COLO668 (cell line): ENCODE results near the gene SVEP1.
A peak's percentile ranks its signal among the peaks of the same experiment; 100 is the strongest.
"Not testable (repeated sequence)": the region's sequence is repeated elsewhere in the genome, so short reads cannot be mapped to it uniquely, and the experiment has no call there.

ENCODE experiments used
- DNase-seq: peaks from one replicate; lab custom pipeline; 2025; ENCODE audit not compliant: unreplicated experiment; lab: John Stamatoyannopoulos, UW

SVEP1 gene

GRCh38 chr9:110579862-110580219, 300 bp upstream of the SVEP1 start:
- DNase-seq = no peak

- DNase-seq = no peak
Observed at GRCh38 chr9:110578575-110579033, 937 bp downstream of the SVEP1 start.

- DNase-seq = no peak
Observed at GRCh38 chr9:110575945-110576344, 3.6 kb downstream of the SVEP1 start.

DNA sequence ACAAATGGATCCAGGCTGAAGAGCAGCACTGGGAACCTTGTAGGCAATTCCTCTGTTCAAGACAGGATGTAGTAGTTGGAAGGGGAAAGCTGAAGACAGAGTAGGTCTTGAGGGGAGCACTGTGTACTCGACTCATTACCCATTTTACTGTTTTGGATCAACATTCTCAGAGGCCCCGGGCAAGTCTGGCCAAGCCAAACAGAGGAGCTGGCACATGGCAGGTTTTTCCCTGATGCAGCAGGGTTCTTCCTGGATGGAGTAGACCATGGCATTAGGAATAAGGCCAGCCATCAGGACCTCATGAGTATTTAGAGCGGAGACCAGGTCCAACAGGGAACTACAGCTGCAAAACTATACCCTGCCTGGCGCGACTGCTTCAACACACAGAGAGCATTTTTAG, 4.4 kb downstream of the SVEP1 start:
- DNase-seq = no peak

- DNase-seq = no peak
Observed at GRCh38 chr9:110573305-110573704, 6.2 kb downstream of the SVEP1 start.

- DNase-seq = no peak
Observed at GRCh38 chr9:110571801-110572483, 7.6 kb downstream of the SVEP1 start.

- no peak for DNase-seq
Observed at GRCh38 chr9:110566156-110566555, 13.4 kb downstream of the SVEP1 start.

DNA sequence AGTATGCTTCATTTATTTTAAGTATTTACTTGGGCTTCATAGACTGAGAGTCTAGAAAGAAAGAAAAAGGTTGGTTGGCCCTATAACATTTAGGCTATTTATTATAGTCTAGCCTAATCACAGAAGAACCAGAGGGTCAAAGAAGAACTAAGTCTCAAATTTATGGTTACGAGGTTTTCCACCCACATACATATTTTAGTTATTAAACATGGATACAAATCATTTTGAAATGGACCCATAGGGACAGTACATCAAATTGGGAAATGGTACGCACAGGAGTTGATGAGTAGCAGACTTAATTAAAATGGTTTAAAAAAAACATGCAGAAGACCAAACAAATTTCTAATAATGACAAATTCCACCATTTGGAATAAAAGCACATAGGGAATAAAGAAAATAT, 17.7 kb downstream of the SVEP1 start:
- no peak for DNase-seq

DNA sequence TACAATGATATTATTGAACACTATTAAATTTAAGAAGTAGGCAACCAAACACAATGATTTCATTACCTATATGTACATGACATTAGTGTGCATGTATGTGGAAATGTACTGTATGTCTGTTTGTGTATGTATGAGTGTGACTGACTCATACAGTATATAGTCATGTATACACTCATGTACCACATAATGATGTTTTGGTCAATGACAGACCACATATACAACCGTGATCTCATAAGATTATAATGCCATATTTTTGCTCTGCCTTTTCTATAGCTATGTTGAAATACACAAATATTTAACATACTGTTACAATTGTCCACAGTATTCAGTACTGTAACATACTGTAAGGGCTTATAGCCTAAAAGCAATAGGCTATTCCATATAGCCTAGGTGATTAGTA, 19.7 kb downstream of the SVEP1 start:
- no peak for DNase-seq

- no peak for DNase-seq
Observed at GRCh38 chr9:110555551-110556331, 23.8 kb downstream of the SVEP1 start.

GRCh38 chr9:110546411-110546871, 33.1 kb downstream of the SVEP1 start:
- DNase-seq = no peak

GRCh38 chr9:110545705-110546104, 33.8 kb downstream of the SVEP1 start:
- peak; percentile 41 for DNase-seq

- no peak for DNase-seq
Observed at GRCh38 chr9:110543631-110544051, 35.9 kb downstream of the SVEP1 start.

DNA sequence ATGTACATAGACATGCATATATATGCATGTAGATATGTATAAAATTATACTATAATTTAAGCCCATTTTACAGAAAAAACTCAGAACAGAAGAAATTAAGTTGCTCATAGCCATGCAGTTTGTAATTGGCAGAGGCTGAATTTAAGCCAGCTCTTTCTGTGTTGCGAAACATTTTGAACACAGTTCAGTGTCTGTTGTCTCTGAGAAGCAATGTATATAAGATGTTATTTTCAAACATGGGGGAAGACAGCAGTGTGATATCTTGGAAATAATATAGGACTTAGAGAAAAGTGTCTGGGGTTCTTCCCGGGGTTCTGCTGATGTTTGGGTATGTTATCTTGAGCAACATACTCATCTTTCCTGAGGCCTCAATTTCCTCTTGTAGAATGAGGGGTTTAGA, 37.6 kb downstream of the SVEP1 start:
- DNase-seq = no peak

GRCh38 chr9:110538647-110539041, 40.9 kb downstream of the SVEP1 start:
- no peak for DNase-seq

- DNase-seq = no peak
Observed at GRCh38 chr9:110537841-110538646, 41.5 kb downstream of the SVEP1 start.

GRCh38 chr9:110536822-110537221, 42.7 kb downstream of the SVEP1 start:
- DNase-seq = no peak

- not testable (repeated sequence) for DNase-seq
Observed at GRCh38 chr9:110534162-110534561, 45.4 kb downstream of the SVEP1 start.

DNA sequence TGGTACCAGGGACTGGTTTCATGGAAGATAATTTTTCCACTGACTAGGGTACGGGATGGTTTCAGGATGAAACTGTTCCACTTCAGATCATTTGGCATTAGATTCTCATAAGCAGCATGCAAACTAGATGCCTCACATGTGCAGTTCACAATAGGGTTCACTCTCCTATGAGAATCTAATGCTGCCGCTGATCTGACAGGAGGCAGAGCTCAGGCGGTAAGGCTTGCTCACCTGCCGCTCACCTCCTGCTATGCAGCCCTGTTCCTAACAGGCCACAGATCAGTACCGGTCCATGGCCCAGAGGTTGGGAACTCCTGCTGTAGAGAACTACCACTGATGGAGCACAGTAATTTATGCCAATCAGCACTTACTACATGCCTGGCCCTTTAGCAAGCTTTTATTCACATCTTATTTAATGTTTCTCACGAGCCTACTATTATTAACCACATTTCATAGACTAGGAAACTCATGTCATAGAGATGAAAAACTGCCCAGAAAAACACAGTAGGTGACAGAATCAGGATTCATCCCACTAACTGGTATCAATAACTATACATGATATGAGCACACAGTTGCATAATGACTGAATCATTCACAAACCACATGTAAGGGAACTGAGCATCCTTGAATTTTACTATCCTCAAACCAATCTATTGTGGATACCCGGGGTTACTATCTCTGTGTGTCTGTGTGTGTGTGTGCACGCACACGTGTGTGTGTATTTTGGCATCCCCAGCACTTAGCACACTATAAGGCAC, 46.5 kb downstream of the SVEP1 start:
- DNase-seq = no peak

GRCh38 chr9:110531776-110532175, 47.8 kb downstream of the SVEP1 start:
- no peak for DNase-seq

DNA sequence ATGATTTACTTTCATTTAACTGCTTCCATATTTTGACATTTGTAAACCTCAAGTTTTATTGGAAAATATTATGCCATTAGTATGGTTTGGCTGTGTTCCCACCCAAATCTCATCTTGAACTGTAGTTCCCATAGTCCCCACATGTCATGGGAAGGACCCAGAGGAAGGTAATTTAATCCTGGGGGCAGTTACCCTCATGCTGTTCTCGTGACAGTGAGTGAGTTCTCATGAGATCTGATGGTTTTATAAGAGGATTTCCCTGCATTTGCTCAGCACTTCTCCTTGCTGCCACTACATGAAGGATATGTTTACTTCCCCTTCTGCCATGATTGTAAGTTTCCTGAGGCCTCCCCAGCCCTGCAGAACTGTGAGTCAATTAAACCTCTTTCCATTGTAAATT, 48.3 kb downstream of the SVEP1 start:
- DNase-seq = not testable (repeated sequence)
